ENCODE data around the gene KSR1.
A peak's percentile ranks its signal among the peaks of the same experiment; 100 is the strongest.

The KSR1 gene

GRCh38 chr17:27597783-27598320, 141.6 kb downstream of the KSR1 start:
- no peak for DNase-seq

DNA sequence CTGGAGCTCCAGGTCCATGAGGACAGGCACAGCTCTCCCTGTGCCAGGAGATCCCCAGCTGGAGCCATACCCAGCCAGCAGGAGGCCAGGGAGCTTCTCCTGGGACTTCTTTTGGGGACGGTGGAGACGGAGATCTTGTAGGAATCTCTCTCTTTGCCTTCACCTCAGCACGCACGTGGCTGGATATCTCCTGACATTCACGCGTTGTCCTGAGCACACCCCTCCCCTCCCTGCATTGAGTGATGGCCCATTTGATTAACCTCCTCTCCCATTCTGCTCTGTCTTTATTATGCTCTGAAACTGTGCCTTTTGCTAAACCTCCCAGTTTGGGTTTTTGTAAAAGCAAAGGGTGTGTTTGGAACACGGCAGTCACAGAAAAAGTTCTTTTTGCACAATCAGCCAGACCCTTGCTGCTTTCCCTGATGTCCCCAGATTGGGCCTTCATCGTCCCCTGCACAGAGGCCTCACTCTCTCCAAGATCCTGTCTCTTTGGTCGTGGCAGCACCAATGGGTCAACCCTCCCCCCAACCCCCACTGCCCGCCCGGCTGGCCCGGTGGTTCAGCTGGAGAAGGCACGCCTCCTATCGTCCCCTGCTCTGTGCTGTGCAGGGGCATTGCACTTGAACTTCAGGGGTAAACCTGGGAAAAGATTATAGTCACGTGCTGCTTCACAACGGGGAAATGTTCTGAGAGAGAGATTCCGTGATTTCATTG, 142.2 kb downstream of the KSR1 start:
- DNase-seq, result no peak

GRCh38 chr17:27600471-27600870, 144.2 kb downstream of the KSR1 start:
- DNase-seq, result no peak

- DNase-seq, result peak; percentile 81 to 86
These were observed 145.1 kb downstream of the KSR1 start for GRCh38 chr17:27601069-27601974.

DNA sequence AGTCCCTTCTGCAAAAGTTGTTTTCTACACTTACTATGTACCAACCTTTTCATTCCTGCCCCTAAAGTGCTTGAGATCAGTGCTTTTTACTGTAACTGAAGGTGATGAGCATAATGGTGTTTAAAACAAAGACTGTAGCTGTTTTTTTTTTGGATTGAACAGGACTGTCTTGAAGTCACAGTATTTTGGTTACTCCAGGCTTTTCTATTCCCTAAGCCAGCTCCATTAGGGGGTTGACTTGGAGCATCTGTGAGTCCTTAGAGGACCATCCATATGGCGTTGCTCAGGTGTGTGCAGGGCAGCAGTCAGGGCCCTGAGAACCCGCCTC, 145.7 kb downstream of the KSR1 start:
- DNase-seq, result no peak

DNA sequence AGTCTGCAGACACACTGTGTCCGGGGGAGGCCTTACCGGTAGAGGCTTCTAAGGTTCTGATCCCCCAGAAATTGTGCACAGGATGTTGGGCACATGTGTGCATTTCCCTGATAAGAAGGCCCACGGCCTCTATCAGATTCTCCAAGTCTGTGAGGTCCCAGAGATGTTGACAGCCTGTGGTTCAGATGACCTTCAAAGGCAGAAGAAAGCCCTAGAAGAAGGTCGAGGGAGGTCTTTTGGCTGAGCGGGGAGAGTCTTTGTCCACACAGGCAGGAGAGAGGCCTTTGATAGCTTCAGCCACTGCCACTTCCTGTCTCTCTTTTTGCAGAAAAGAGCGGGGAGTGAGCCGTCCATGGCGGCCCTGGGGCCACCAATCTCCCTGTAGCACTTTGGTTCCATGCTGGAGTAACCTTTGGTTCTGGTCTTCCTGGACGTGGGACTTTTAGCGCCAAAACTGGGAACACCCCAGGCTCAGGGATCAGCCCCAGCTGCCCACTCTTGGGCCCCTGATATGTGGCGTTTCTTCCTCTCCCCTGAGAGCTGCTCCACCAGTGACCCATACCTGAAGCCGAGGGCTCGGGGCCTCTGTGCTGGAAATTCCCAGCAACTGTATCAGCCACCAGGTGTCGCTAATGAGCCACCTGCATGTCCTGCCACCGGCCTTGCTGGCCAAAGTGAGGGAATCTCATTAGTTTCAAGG, 146.6 kb downstream of the KSR1 start:
- peak; percentile 28 to 43 for DNase-seq

GRCh38 chr17:27603421-27603770, 147.1 kb downstream of the KSR1 start:
- DNase-seq, result no peak

GRCh38 chr17:27603880-27604794, 147.9 kb downstream of the KSR1 start:
- no peak for DNase-seq

GRCh38 chr17:27605409-27605808, 149.2 kb downstream of the KSR1 start:
- DNase-seq, result no peak

DNA sequence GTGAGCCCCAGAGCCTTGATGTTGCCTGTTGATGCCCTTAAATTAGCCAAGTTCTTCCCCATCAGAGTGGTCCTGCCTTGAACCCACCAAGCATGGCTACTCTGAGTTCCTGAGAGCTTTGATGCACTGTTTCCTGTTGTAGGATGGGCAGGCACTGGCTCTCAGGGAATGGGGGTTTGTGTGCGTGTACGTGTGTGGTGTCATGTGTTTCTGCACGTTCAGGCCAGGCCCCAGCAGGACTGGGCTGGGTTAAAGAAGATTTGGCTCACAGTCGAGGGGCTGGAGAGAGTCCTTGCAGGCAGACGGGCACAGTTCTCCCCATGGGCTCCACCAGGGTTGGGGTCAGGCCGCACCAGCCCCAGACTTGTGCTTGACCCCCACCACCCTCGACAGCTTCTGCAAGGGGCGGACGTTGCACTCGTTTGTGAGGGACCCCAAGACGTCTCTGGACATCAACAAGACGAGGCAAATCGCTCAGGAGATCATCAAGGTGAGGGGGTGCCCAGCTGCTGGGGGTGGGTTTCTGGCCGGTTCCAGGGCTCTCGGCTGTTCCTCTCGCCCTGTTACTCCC, 151.4 kb downstream of the KSR1 start:
- no peak for DNase-seq

GRCh38 chr17:27608328-27609230, 152.3 kb downstream of the KSR1 start:
- no peak for DNase-seq

DNA sequence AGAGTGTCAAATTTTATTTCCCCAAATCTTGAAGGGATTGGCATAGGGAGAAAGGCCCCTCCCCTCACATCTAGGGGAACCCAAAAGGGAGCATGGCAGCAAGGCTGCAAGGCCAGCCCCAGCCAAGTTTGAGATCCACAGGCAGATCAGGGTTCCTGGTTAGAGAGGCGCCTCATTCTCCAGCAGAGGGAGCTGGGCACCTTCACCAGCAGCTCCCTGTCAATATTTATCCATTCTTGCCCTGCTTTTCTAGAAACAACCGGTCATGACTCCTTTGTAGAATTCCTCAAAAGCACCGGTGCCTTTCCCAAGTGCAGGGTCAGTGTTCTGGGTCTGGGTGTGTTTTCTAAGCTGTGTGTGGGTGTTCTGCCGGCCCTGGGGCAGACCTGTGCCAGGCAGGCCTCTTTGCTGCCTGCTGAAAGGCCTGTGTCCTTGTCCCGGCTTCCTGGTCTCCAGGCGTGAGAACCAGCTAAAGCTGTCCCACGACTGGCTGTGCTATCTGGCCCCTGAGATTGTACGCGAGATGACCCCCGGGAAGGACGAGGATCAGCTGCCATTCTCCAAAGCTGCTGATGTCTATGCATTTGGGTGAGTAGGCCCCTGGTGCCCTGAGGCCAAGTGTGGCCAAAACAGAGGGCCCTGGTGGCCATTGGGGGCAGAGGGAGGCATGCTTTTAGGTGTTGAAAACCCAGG, 153.5 kb downstream of the KSR1 start:
- peak; percentile 69 to 79 for DNase-seq

DNA sequence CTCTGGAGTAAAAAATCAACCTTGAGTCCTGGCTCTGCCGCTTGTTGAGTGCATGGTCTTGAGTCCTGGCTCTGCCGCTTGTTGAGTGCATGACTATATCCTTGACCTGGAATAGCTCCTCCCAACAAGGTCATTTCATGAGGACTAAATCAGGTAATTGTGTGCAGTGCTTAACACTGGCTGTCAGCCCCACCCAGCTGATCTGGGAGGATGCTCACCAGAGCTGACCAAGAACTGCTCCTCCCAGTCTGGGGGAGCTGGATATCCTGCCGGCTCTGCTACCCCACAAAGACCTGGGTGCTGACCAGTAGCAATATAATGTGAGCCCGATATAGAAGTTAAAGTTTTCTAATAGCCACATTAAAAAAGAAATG, 154.0 kb downstream of the KSR1 start:
- no peak for DNase-seq

GRCh38 chr17:27612160-27612770, 156.0 kb downstream of the KSR1 start:
- no peak for DNase-seq

- no peak for DNase-seq
These were observed 157.2 kb downstream of the KSR1 start for GRCh38 chr17:27613433-27613832.

DNA sequence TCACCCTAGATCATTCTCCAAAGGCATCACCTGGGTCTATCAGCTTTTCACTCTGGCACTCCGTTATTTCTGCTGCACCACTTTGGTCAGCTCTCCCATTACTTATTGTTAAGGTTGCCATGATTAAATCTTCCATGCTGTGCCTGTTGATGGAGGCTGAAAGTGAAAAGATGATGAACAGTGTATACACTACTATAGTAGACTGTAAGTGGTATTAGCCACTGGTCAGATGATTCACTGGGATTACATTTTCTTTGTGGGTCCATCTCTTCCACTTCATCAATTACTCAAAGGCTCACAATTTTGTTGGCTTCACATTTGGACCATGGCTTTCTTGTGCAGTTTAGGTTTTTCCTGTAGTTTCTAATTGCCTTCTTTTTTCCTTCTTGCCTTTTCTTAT, 158.9 kb downstream of the KSR1 start:
- no peak for DNase-seq

DNA sequence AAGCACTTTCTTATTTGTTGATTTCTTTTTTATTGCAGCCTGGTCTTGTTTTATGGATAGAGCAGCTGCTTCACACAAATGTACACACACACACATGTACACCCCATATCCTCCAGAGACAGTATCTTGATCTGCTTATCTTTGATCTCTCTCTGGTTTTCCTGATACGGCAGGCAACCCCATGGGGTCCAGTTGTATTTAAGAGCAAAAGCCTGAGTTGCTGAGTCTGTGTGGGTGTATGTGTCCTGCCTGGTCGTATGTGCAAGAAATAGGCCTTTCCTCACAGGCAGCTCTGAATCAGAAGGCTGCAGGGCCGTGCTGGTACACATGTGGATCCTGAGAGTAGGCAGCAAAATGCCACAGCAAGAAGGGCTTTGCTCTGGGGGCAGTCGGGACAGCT, 160.2 kb downstream of the KSR1 start:
- no peak for DNase-seq

DNA sequence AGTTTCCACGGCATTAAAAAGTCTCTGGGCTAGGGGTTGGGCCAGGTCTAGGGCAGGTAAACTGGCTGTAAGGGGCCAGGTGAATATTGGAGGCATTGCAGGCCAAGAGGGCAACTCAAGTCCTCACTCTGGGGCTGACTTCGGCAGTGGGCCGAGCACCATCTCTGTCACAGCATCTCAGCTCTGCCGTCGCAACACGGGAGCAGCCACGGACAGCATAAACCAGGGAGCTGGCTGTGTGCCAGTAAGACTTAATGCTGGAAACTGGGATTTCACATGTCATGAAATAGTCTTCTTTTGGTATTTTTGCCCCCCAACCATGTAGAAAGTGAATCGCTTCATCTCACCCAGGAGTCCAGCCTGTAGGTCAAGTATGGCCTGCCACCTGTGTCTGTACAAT, 162.2 kb downstream of the KSR1 start:
- DNase-seq, result no peak

DNA sequence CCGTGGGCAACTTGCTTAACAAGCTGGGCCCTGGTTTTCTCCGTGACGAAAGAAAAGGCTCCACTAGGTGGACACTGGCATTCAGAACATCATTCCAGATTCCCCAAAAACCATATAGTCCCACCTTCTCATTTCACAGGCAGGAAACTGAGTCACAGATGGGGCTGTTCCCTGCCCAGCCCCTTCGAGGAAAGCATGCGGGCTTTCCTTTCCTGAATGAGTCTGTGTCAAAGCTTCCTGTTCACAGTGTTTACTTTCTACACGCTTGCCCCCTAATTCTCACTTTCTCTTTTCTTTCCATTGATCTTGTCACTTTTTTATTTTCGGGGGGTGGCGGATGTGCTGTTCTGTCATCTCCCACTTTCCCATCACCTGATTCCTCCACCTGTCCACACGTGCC, 164.5 kb downstream of the KSR1 start:
- DNase-seq, result no peak

- no peak for DNase-seq
These were observed 165.3 kb downstream of the KSR1 start for GRCh38 chr17:27621536-27621935.
